Measurements from ENCODE around the gene CPA1. TPM values are rescaled to one million over a fixed set of nuclear protein-coding genes. Genes with fewer than 3 reads are reported as not detected.

The CPA1 gene
- total RNA-seq, 1 donor from 2014 or later: not detected

GRCh38 chr7:130425796-130426195, 45.5 kb downstream of the CPA1 start:
- no peak for DNase-seq (ENCODE audit: low spot score)

GRCh38 chr7:130426564-130426963, 46.3 kb downstream of the CPA1 start:
- no peak for DNase-seq (ENCODE audit: low spot score)

- DNase-seq (ENCODE audit: low spot score): no peak
Measured at GRCh38 chr7:130429019-130429418, 48.7 kb downstream of the CPA1 start.

GRCh38 chr7:130430115-130430514, 49.8 kb downstream of the CPA1 start:
- DNase-seq (ENCODE audit: low spot score): no peak

GRCh38 chr7:130430841-130431666, 50.8 kb downstream of the CPA1 start:
- no peak for DNase-seq (ENCODE audit: low spot score)

GRCh38 chr7:130432886-130433285, 52.6 kb downstream of the CPA1 start:
- no peak for DNase-seq (ENCODE audit: low spot score)

GRCh38 chr7:130433301-130433700, 53.0 kb downstream of the CPA1 start:
- no peak for DNase-seq (ENCODE audit: low spot score)

- no peak for DNase-seq (ENCODE audit: low spot score)
Measured at GRCh38 chr7:130435311-130435854, 55.1 kb downstream of the CPA1 start.

GRCh38 chr7:130436253-130436652, 56.0 kb downstream of the CPA1 start:
- DNase-seq (ENCODE audit: low spot score): no peak

Other genes starting within 250 kb of the CPA1 start
- 36.5 TPM for gene TMEM209, start 175.1 kb upstream of the CPA1 start, total RNA-seq
- gene SSMEM1, start 172.6 kb upstream of the CPA1 start, total RNA-seq: not detected
- gene CPA2, start 113.6 kb upstream of the CPA1 start, total RNA-seq: not detected
- gene CPA4, start 87.3 kb upstream of the CPA1 start, total RNA-seq: not detected
- 0.57 TPM for gene CPA5, start 35.7 kb upstream of the CPA1 start, total RNA-seq
- 16.4 TPM for gene CEP41, start 60.5 kb downstream of the CPA1 start, total RNA-seq
- 28.9 TPM for gene MEST, start 111.6 kb downstream of the CPA1 start, total RNA-seq

Measured in ureter (tissue), 1 donor.